Fibroblast of the aortic adventitia (primary cell): ENCODE measurements around the gene CAMTA2. TPM values are rescaled to one million over a fixed set of nuclear protein-coding genes. Genes with fewer than 3 reads are reported as not detected.

Experiments used
- DNase-seq: peaks from one replicate; pipeline ENCODE4 v3.0.0-alpha.2; 2010; ENCODE audit warnings: low read depth
- H3K4me3 ChIP-seq: 2 replicates; pipeline ENCODE4 v1.5.1; 2011; ENCODE audit warnings: low read depth, mild to moderate bottlenecking, control low read depth, low read length, moderate library complexity
- total RNA-seq: library from RNA; depleted of rRNA; stranded (reverse); fragments of >200 nt; gene quantifications from 2 replicates; pipeline ENCODE4 v1.2.3, GENCODE V29; 2012; ENCODE audit warnings: low replicate concordance
- TF ChIP-seq, protein P1 (sequence below): IDR thresholded peaks from 2 replicates; pipeline ENCODE4 v1.5.1; 2011; ENCODE audit warnings: mild to moderate bottlenecking, low read length, control low read depth, inconsistent platforms; ENCODE audit not compliant: insufficient read depth

CAMTA2 gene
- total RNA-seq, 1 donor: 21.1 TPM

GRCh38 chr17:4939546-4939795 is 48.0 kb downstream of the CAMTA2 start:
- no peak for DNase-seq
- TF ChIP-seq, protein P1, sequence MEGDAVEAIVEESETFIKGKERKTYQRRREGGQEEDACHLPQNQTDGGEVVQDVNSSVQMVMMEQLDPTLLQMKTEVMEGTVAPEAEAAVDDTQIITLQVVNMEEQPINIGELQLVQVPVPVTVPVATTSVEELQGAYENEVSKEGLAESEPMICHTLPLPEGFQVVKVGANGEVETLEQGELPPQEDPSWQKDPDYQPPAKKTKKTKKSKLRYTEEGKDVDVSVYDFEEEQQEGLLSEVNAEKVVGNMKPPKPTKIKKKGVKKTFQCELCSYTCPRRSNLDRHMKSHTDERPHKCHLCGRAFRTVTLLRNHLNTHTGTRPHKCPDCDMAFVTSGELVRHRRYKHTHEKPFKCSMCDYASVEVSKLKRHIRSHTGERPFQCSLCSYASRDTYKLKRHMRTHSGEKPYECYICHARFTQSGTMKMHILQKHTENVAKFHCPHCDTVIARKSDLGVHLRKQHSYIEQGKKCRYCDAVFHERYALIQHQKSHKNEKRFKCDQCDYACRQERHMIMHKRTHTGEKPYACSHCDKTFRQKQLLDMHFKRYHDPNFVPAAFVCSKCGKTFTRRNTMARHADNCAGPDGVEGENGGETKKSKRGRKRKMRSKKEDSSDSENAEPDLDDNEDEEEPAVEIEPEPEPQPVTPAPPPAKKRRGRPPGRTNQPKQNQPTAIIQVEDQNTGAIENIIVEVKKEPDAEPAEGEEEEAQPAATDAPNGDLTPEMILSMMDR: no peak
- peak overlapping the region; percentile 94 for H3K4me3 ChIP-seq

- TF ChIP-seq, protein P1: no peak
- DNase-seq: no peak
- peak overlapping the region; percentile 94 for H3K4me3 ChIP-seq
Observed at GRCh38 chr17:4938688-4939545, 48.6 kb downstream of the CAMTA2 start.

DNA sequence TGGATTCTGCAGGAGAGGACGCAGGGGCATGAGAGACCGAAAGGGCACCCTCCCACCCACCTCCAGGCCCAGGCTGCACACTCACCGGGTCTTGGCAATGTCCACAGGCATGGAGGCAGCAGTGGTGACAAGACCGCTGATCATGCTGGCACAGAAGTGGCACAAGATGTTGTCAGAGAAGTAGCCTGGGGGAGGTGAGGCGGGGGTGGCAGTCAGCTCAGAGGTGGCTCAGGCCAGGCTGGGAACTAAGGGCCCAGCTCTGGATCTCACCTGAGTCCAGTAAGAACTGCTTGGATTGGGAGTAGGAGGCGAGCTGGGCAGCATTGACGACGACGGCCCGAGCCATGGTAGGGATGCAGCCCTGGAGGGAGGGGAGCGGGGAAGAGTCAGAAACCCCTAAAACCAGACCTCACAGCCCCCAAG is 49.4 kb downstream of the CAMTA2 start:
- H3K4me3 ChIP-seq: no peak overlapping the region
- DNase-seq: no peak
- TF ChIP-seq, protein P1: no peak

DNA sequence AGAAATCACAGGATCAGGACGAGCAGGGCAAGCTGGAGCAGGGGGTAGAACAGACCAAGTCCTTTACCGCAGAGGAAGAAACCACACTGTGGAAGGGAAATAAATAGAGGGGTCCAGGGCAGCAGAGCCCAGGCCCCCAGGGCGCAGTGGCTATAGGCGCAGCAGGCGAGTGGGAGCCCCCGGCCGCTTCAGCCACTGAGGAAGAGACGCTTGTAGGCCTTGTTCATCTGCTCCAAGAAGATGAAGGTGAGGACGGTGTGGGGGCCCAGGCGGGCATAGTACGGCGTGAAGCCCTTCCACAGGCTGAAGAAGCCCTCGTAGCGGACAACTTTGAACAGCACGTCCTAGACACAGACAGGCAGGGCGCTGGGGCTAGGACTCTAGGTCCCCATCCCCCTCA is 49.9 kb downstream of the CAMTA2 start:
- TF ChIP-seq, protein P1: no peak
- no peak for DNase-seq
- no peak overlapping the region for H3K4me3 ChIP-seq

DNA sequence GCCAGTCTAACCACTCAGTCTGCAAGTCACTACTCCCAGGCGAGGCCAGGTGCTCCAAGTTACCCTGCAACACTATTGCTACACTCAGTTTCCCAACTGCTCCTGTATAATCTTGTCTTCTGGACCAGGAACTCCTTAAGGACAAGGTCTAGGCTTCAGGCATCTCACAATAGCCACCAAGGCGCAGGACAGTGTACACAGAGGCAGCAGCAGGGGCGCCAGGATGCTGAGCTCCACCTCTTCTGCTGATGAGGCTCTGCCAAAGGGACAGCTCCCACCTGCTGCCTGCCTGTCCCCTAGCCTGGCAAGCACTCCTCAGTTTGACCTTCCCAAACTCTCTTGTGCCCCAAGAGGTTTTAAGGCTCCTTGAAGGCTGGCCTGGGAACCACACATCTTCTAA is 51.0 kb downstream of the CAMTA2 start:
- TF ChIP-seq, protein P1: no peak
- no peak overlapping the region for H3K4me3 ChIP-seq
- DNase-seq: no peak

GRCh38 chr17:4935650-4936049 is 51.8 kb downstream of the CAMTA2 start:
- TF ChIP-seq, protein P1: no peak
- no peak for DNase-seq
- H3K4me3 ChIP-seq: no peak overlapping the region
